ENCODE measurements around the gene HPCAL1.

HPCAL1 gene

DNA sequence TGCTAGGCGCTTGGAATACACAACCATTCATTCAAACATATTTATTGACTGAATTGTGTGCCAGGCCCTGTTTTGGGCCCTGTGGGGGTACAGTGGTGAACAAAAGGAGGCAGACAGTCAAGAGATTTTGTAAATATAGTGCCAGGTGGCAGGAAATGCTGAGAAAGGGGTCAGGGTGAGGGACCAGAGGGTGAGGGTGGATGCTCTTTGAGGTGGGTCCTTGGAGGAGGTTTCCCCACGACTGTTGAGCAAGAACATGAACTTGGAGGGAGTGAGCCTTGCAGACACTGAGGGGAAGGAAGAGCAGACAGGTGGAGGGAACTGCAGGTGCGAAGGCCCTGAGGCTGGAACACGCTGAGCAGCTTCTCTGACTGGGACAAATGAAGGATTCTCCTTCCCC is 104.7 kb downstream of the HPCAL1 start:
- DNase-seq (ENCODE audit: low read depth in 2 of 2): no peak

- DNase-seq (ENCODE audit: low read depth in 2 of 2): peak; percentile 46 to 63
Measured at GRCh38 chr2:10407841-10408648, 105.3 kb downstream of the HPCAL1 start.

GRCh38 chr2:10408649-10409579 is 106.2 kb downstream of the HPCAL1 start:
- DNase-seq (ENCODE audit: low read depth in 2 of 2): peak; percentile 69 to 80

DNA sequence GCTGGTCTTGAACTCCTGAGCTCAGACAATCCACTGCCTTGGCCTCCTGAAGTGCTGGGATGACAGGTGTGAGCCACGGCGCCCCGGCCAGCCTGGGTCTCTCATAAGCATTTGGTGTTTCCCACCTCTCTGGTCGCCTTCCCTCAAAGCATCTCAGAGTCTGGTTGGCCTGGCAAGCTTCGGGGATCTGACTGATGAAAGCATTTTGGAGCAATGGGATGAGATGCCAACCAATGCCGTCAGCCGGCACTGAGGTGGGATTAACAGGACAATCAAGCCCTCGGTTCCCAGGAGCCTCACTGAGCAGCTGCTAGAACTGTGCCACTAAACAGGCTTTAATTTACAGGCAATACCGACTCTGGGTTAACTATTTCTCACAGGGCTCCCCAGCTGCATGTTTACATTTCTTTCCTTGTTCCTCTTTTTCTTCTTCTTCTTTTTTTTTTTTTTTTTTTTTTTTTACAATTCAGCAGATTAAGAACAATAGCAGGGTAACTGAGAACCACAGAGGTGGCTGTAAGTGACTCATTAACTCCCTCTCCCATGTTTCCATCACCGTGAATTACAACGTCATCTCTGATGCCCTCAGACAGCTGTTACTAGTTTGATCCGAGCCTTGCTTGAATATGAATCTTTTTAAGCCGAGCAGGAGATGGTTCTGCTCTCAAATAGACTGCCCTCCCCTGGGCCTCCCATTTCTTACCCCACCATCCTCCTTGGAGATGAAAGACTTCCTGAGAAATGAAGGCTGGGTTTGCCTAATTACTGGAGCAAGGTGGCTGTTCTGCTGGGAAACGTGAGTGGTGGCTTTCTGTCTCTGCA is 107.5 kb downstream of the HPCAL1 start:
- DNase-seq (ENCODE audit: low read depth in 2 of 2): no peak

DNA sequence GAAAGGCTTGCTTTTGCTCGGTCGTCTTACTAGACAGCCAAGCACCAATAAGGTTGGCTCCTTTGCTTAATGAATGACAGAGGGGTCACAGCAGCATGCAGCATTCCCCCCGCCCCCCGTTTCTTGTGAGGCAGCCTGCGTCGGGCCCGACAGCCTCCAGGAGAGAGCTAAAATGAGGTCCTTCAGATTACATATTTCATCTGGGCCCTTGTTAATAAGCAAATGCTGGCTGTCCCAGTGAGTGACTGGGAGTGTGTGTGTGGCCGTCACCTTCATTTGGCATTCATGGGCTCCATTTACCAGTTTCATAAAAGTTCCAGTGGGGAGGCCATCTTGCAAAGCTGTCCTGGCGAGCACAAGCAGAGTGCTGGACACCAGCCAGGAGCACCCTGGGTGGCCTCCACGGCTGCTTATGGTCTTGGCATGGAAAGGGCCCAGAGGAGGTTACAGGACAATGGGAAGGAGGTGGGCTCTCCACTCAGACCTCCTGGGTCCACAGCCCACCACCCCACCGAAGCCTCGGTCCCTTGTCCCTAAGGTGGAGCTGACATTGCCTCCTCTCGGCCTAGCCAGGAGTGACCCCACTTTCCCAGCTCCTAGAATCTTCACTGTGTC is 108.2 kb downstream of the HPCAL1 start:
- no peak for DNase-seq (ENCODE audit: low read depth in 2 of 2)

- no peak for DNase-seq (ENCODE audit: low read depth in 2 of 2)
Measured at GRCh38 chr2:10411557-10411956, 108.9 kb downstream of the HPCAL1 start.

DNA sequence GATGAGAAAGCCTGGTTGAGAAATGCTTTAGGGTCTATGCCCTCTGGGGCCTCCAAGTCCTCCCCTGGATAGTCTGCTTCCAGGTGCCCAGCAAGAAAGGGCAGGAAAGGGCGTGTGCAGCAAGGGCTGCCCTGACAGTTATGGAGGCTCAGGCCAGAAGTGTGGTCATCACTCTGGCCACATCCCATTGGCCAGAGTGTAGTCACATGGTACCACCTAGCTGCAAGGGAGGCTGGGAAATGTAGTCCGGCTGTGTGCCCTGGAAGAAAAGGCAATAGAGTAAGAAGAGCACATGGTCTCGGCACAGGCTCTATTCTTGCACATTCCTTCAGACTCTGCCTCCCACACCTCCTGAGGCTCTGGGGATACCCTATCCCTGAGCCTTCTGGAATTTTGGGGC is 109.7 kb downstream of the HPCAL1 start:
- DNase-seq (ENCODE audit: low read depth in 2 of 2): peak in 1 of 2 experiments; percentile 26

DNA sequence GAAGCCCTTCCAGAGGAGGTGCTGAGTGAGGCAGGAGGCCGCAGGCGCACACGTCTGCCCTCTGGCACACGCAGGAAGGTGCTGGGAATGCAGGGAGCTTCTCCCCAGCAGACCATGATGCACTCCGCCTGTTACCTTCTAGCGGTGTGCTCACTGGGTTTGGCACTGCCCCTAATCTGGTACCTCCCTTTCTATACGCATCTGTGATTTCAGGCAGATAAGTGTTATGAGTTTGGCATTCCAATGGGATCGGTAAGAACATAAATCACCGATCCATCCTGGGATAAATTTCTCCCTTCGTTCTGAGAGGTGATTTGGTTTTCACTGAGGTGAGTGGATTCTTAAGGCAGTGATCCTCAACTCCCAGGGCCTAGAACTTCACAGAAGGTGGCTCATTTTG is 110.8 kb downstream of the HPCAL1 start:
- no peak for DNase-seq (ENCODE audit: low read depth in 2 of 2)

GRCh38 chr2:10413991-10414451 is 111.3 kb downstream of the HPCAL1 start:
- DNase-seq (ENCODE audit: low read depth in 2 of 2): no peak

GRCh38 chr2:10414591-10414990 is 111.9 kb downstream of the HPCAL1 start:
- DNase-seq (ENCODE audit: low read depth in 2 of 2): no peak

GRCh38 chr2:10415048-10415447 is 112.3 kb downstream of the HPCAL1 start:
- DNase-seq (ENCODE audit: low read depth in 2 of 2): no peak

- DNase-seq (ENCODE audit: low read depth in 2 of 2): no peak
Measured at GRCh38 chr2:10415640-10416039, 112.9 kb downstream of the HPCAL1 start.

DNA sequence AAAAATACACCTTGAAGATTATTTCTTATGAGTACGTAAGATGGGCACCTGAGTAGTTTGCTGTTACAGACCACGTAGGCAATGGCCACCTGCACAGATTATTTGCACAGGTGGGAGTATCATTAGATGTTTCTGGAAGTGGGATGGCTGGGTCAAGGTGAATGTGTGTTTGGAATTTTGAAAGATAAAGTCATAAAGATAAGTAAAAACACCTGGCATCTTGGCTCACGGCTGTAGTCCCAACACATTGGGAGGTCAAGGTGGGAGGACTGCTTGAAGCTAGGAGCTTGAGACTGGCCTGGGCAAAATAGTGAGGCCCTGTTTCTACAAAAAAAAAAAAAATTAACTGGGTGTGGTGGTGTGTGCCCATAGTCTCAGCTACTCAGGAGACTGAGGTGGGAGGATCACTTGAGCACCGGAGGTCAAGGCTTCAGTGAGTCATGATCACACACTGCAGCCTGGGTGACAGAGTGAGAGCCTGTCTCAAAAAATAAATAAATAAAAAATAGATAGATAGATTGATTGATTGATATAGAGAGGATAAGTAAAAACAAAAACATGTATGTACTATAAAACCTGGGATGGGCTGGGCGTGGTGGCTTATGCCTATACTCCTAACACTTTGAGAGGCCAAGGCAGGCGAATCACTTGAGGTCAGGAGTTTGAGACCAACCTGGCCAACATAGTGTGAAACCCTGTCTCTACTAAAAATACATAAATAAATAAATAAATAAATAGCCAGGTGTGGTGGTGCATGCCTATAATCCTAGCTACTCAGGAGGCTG is 115.0 kb downstream of the HPCAL1 start:
- DNase-seq (ENCODE audit: low read depth in 2 of 2): no peak

- no peak for DNase-seq (ENCODE audit: low read depth in 2 of 2)
Measured at GRCh38 chr2:10419553-10420257, 117.0 kb downstream of the HPCAL1 start.

DNA sequence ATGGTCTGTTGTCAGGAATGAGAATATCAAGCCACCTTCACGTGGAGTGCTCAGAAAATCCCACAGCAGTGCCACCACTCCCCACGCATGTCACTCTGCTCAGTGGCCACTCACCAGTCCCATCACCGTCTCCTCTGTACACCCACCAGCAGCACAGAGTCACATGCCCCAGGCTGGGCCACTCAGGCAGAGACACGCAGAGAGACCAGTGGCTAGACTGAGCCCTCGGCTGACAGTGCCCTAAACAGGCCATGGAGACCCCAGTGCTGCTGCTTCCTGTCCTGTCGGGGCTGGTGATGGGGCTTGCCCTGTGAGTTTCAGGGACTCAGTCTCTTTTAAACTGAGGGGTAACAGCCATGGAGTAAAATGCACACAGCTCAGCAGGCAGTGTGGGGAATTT is 119.5 kb downstream of the HPCAL1 start:
- no peak for DNase-seq (ENCODE audit: low read depth in 2 of 2)

DNA sequence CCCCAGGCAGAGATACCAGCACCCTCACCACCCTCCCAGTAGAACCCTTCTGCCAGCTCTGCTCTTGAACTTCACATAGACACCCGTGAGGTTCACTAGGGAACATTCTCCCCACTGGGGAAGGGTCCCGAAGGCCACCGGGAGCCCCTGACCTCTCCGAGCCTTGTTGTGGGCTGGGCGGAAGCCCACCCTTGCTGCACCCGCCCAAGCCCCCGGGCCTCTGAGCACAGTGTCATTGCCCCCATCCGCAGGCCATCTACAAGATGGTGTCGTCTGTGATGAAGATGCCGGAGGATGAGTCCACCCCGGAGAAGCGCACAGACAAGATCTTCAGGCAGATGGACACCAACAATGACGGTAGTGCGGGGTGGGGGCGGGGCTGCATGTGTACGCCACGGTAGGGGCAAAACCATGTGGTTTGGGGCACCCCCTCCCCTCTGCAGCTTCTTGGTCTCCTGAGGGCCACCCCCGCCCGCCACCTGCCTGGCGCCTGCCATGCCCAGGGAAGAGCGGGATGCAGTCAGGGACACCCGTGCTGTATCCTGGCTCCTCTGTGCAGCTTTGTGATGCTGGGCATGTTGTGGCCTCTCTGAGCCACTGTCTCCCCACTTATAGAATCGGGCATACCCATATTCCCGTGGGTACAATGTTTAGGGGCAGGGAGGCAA is 120.2 kb downstream of the HPCAL1 start:
- no peak for DNase-seq (ENCODE audit: low read depth in 2 of 2)

DNA sequence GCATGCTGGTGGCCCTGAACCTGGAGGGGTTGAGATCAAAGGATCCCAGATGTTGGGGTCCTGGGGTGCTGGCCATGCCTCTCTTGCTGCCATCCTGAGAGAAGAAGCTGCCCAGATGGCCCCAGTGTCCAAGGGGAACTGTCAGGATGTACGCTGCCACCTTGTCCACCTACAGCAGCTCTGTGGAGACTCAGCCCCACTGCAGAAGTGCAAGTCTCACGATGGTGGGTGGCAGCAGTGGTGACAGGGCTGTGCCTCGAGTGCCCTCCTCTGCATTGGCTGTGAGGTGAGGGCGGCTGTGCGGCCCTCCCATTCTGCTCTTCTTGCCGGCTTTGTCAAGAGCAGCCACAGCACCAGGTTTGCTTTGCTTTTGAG is 120.7 kb downstream of the HPCAL1 start:
- no peak for DNase-seq (ENCODE audit: low read depth in 2 of 2)

DNA sequence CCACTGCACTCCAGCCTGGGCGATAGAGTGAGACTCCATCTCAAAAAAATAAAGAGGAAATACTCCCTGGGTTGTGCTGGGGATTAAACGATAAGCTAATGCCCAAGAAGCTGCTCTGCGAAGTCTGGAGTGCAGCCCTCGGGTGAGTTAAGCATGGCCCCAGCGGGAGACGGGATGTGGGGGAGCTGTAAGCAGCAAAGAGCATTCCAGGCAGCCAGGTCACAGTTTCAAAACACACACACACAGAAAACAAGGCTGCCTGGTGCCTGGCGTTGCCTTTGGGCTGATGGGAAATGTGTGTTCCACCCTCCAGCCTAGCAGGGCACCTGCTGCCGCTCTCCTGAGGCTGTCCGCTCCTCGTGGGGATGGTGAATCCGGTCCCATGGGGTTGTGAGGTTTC is 121.3 kb downstream of the HPCAL1 start:
- no peak for DNase-seq (ENCODE audit: low read depth in 2 of 2)

- no peak for DNase-seq (ENCODE audit: low read depth in 2 of 2)
Measured at GRCh38 chr2:10424916-10425505, 122.3 kb downstream of the HPCAL1 start.
